ENCODE data around the gene TSSK3.
"Not testable (repeated sequence)": the region's sequence is repeated elsewhere in the genome, so short reads cannot be mapped to it uniquely, and the experiment has no call there.

Gene TSSK3

GRCh38 chr1:32342704-32343103, 19.6 kb upstream of the TSSK3 start:
- Histone ChIP-seq H3K4me3 (ENCODE audit: low read length) (no peak overlapping the region), H3K36me3 (ENCODE audit: control insufficient read depth, insufficient read depth, low read length) (no peaks in the 10 kb centered on the region), H3K27me3 (ENCODE audit: control insufficient read depth, insufficient read depth, low read length) (no peaks in the 10 kb centered on the region), H3K4me1 (ENCODE audit: control insufficient read depth, insufficient read depth, low read length) (peaks cover 37% of the 10 kb centered on the region), H3K9me3 (ENCODE audit: control insufficient read depth, low read length) (no peaks in the 10 kb centered on the region), H3K9ac (ENCODE audit: low read length) (no peak overlapping the region)

- no peaks in the 10 kb centered on the region for H3K27me3 ChIP-seq (ENCODE audit: control insufficient read depth, insufficient read depth, low read length)
- H3K9me3 ChIP-seq (ENCODE audit: control insufficient read depth, low read length) = no peaks in the 10 kb centered on the region
- no peak overlapping the region for H3K9ac ChIP-seq (ENCODE audit: low read length)
- no peak overlapping the region for H3K4me3 ChIP-seq (ENCODE audit: low read length)
- H3K4me1 ChIP-seq (ENCODE audit: control insufficient read depth, insufficient read depth, low read length) = peaks cover 20% of the 10 kb centered on the region
- no peaks in the 10 kb centered on the region for H3K36me3 ChIP-seq (ENCODE audit: control insufficient read depth, insufficient read depth, low read length)
Observed at GRCh38 chr1:32345289-32345827, 17.0 kb upstream of the TSSK3 start.

- Histone ChIP-seq H3K9me3 (ENCODE audit: control insufficient read depth, low read length) (no peaks in the 10 kb centered on the region), H3K9ac (ENCODE audit: low read length) (no peak overlapping the region), H3K4me1 (ENCODE audit: control insufficient read depth, insufficient read depth, low read length) (peaks cover 18% of the 10 kb centered on the region), H3K4me3 (ENCODE audit: low read length) (no peak overlapping the region), H3K36me3 (ENCODE audit: control insufficient read depth, insufficient read depth, low read length) (no peaks in the 10 kb centered on the region), H3K27me3 (ENCODE audit: control insufficient read depth, insufficient read depth, low read length) (no peaks in the 10 kb centered on the region)
Observed at GRCh38 chr1:32346532-32347157, 15.7 kb upstream of the TSSK3 start.

DNA sequence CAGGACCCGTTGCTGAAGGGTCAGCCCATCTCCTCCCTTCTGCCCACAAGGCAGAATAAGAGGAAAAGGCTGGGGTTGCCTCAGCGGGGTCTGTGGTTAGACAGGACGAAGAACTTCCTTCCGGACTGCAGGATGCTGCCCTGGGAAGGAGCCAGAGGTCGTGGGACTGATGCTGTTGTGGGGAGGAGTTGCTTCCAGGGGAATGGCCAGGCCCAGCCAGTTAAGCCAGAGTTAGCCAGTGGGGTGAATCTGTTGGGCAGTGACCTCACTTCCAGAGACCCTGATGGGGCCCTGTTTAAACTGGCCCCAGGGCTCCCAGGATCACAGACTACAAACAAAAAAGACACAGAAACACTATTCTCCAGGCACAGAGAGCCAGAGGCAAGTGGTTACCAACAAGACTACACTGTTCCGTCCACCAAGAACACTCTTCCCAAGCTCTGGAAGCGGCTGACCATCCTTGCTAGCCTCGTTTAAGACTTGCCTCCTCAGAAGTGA, 13.1 kb upstream of the TSSK3 start:
- H3K4me3 ChIP-seq (ENCODE audit: low read length) = no peak overlapping the region
- H3K9ac ChIP-seq (ENCODE audit: low read length) = no peak overlapping the region
- no peaks in the 10 kb centered on the region for H3K9me3 ChIP-seq (ENCODE audit: control insufficient read depth, low read length)
- H3K36me3 ChIP-seq (ENCODE audit: control insufficient read depth, insufficient read depth, low read length) = no peaks in the 10 kb centered on the region
- H3K27me3 ChIP-seq (ENCODE audit: control insufficient read depth, insufficient read depth, low read length) = no peaks in the 10 kb centered on the region
- H3K4me1 ChIP-seq (ENCODE audit: control insufficient read depth, insufficient read depth, low read length) = peaks cover 29% of the 10 kb centered on the region

DNA sequence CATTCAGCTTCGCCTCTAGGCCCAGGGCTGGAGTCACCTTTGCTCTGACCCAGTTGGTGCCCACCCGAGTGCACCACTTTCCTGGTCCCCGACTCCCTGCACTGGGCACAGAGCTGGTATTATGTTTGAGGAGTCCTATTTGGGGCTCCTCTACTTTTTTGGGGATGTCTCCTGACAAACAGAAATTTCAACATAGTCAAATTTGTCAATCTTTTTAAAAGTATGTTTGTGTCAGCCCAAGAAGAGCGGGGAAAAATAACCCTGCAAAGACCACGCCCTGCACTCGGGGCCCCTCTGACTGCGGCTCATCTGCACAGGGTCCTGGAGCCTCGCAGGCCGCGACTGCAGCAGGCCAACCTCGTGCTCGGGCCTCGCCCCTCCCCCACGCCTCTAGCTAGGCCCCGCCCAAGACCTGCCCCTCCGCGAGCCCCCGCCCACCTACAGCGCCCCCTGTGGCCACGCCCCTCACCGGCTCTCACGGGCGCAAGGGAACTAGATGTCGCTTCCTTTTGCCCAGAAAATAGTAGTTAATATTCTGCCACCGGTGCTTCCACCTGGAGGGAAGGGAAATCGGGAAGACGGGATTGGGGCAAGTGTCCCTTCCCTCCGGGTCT, 11.4 kb upstream of the TSSK3 start:
- Histone ChIP-seq H3K4me1 (ENCODE audit: control insufficient read depth, insufficient read depth, low read length) (peaks cover 21% of the 10 kb centered on the region), H3K4me3 (ENCODE audit: low read length) (peak overlapping the region; percentile 23), H3K27me3 (ENCODE audit: control insufficient read depth, insufficient read depth, low read length) (no peaks in the 10 kb centered on the region), H3K36me3 (ENCODE audit: control insufficient read depth, insufficient read depth, low read length) (no peaks in the 10 kb centered on the region), H3K9me3 (ENCODE audit: control insufficient read depth, low read length) (no peaks in the 10 kb centered on the region), H3K9ac (ENCODE audit: low read length) (peak overlapping the region; percentile 64)

DNA sequence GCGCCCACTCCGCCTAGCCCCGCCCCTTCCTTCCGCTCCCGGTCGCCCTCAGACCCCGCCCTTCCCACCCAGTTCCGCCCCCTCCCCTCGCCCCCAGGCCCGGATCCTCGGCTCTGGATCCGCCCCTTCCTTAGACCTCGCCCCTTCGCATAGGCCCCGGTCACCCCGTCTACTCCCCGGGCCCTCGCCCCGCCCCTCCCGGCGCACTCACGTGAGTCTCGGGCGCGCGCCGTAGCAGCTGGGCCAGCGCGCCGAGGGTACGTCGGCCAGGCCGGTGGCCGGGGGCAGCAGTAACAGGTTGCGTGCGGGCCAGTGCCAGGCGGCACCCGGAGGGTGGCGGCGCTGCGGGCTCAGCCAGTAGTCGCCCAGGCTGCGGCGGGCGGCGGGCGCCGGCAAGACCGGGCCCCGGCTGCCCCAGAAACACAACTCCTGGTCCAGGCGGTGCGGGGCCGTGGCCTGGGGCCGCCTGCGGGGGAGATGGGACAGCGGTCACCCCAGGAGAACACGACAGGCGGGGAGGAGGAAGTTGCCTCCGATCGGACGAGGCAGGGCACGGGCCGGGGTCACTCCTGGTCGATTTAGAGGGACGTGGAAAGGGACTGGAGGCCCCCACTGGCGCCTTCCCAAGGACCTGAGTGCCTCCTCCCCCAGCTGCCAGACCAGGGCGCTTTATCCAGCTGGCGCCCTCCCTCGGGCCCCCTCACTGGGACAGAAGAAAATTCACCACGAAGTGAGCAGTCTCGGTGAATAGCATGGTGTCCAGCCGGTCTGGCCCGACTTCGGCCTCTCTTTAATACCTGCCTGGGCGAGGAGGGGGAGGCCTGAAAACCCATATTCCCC, 10.7 kb upstream of the TSSK3 start:
- Histone ChIP-seq H3K27me3 (ENCODE audit: control insufficient read depth, insufficient read depth, low read length) (no peaks in the 10 kb centered on the region), H3K36me3 (ENCODE audit: control insufficient read depth, insufficient read depth, low read length) (no peaks in the 10 kb centered on the region), H3K4me3 (ENCODE audit: low read length) (peak overlapping the region; percentile 23), H3K4me1 (ENCODE audit: control insufficient read depth, insufficient read depth, low read length) (peaks cover 21% of the 10 kb centered on the region), H3K9ac (ENCODE audit: low read length) (peak overlapping the region; percentile 79), H3K9me3 (ENCODE audit: control insufficient read depth, low read length) (no peaks in the 10 kb centered on the region)

DNA sequence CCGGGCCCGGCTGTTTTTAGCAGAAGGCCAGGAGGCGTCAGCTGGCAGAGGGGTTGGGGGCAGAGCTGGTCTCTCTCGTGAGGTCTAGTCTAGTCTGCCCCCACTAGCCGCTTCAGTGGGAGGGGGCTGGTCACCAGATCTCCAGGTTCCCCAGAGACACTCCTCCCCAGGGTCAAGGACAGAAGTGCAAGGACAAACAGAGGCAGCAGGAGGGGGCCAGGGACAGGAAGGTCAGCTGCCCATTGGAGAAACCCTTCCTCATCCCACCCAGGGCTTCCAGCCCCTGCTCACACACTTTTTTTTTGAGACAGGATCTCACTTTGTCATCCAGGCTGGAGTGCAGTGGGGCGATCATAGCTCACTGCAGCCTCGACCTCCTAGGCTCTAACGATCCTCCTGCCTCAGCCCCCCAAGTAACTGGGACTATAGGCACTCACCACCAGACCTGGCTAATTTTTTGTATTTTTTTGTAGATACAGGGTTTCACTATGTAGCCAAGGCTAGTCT, 10.0 kb upstream of the TSSK3 start:
- peaks cover 21% of the 10 kb centered on the region for H3K4me1 ChIP-seq (ENCODE audit: control insufficient read depth, insufficient read depth, low read length)
- no peaks in the 10 kb centered on the region for H3K9me3 ChIP-seq (ENCODE audit: control insufficient read depth, low read length)
- H3K4me3 ChIP-seq (ENCODE audit: low read length) = peak overlapping the region; percentile 23
- H3K9ac ChIP-seq (ENCODE audit: low read length) = peak overlapping the region; percentile 79
- no peaks in the 10 kb centered on the region for H3K36me3 ChIP-seq (ENCODE audit: control insufficient read depth, insufficient read depth, low read length)
- H3K27me3 ChIP-seq (ENCODE audit: control insufficient read depth, insufficient read depth, low read length) = no peaks in the 10 kb centered on the region

DNA sequence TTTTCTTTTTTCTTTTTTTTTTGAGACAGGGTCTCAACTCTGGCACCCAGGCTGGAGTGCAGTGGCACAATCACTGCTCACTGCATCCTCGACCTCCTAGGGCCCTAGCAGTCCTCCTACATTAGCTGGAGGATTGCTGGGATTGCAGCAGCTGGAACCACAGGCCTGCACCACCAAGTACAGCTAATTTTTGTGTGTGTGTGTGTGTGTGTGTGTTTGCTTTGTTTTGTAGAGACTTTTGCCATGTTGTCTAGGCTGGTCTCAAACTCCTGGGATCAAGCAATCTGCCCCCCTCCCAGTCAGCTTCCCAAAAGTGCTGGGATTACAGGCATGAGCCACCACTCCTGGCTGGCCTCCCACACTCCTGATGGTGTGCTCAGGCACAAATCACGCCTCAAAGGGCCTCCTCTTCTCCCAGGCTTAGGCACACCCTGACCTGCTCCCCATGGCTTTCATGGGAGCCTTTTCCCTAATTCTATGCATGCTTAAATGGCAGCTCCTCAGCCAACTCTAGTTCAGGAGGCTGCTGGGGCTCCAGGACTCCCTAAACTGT, 9.4 kb upstream of the TSSK3 start:
- H3K9ac ChIP-seq (ENCODE audit: low read length) = no peak overlapping the region
- no peaks in the 10 kb centered on the region for H3K9me3 ChIP-seq (ENCODE audit: control insufficient read depth, low read length)
- no peaks in the 10 kb centered on the region for H3K27me3 ChIP-seq (ENCODE audit: control insufficient read depth, insufficient read depth, low read length)
- H3K36me3 ChIP-seq (ENCODE audit: control insufficient read depth, insufficient read depth, low read length) = no peaks in the 10 kb centered on the region
- no peak overlapping the region for H3K4me3 ChIP-seq (ENCODE audit: low read length)
- H3K4me1 ChIP-seq (ENCODE audit: control insufficient read depth, insufficient read depth, low read length) = peaks cover 21% of the 10 kb centered on the region

DNA sequence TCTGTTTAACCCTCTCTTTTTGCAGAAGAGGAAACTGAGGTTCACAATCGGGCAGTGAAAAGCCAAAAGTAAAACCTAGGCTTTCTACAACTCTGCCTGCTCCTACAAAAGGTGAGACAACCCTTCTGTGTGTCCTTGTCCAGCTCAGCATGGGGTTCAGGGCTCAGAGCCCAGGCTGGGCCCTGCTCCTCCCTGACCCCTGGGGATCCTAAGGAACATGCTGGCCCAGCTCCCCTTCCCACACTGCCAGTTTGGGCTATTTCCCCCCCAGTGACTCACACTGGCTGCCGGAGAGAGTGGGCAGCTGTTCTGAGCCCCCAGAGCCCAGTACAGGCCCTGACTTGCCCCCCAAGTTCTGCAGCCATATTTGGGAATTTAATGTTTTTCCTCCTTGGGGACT, 8.9 kb upstream of the TSSK3 start:
- no peak overlapping the region for H3K4me3 ChIP-seq (ENCODE audit: low read length)
- H3K36me3 ChIP-seq (ENCODE audit: control insufficient read depth, insufficient read depth, low read length) = no peaks in the 10 kb centered on the region
- peak overlapping the region; percentile 22 for H3K9ac ChIP-seq (ENCODE audit: low read length)
- peaks cover 21% of the 10 kb centered on the region for H3K4me1 ChIP-seq (ENCODE audit: control insufficient read depth, insufficient read depth, low read length)
- no peaks in the 10 kb centered on the region for H3K27me3 ChIP-seq (ENCODE audit: control insufficient read depth, insufficient read depth, low read length)
- no peaks in the 10 kb centered on the region for H3K9me3 ChIP-seq (ENCODE audit: control insufficient read depth, low read length)

GRCh38 chr1:32353886-32354570, 8.3 kb upstream of the TSSK3 start:
- Histone ChIP-seq H3K9ac (ENCODE audit: low read length) (no peak overlapping the region), H3K4me1 (ENCODE audit: control insufficient read depth, insufficient read depth, low read length) (peaks cover 21% of the 10 kb centered on the region), H3K36me3 (ENCODE audit: control insufficient read depth, insufficient read depth, low read length) (no peaks in the 10 kb centered on the region), H3K9me3 (ENCODE audit: control insufficient read depth, low read length) (no peaks in the 10 kb centered on the region), H3K27me3 (ENCODE audit: control insufficient read depth, insufficient read depth, low read length) (no peaks in the 10 kb centered on the region), H3K4me3 (ENCODE audit: low read length) (no peak overlapping the region)

DNA sequence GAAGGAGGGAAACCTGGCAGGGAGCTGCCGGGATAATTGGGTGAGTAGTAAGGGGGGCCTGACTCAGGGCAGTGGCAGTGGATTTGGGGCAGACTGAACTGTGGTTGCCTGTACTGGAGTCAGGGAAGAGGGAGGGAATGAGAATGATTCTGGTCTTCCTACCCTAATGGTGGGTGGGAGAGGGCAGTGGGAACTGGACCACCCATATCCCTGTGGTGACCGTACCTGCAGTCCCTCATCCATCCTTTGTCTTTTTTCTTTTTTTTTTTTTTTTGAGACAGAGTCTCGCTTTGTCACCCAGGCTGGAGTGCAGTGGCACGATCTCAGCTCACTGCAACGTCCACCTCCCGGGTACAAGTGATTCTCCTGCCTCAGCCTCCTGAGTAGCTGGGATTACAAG, 6.6 kb upstream of the TSSK3 start:
- H3K4me1 ChIP-seq (ENCODE audit: control insufficient read depth, insufficient read depth, low read length) = peaks cover 21% of the 10 kb centered on the region
- H3K9ac ChIP-seq (ENCODE audit: low read length); H3K36me3 ChIP-seq (ENCODE audit: control insufficient read depth, insufficient read depth, low read length); H3K9me3 ChIP-seq (ENCODE audit: control insufficient read depth, low read length); H3K27me3 ChIP-seq (ENCODE audit: control insufficient read depth, insufficient read depth, low read length); H3K4me3 ChIP-seq (ENCODE audit: low read length): not testable (repeated sequence)
